ENCODE measurements around the gene AP3S2.
"Not testable (repeated sequence)": the region's sequence is repeated elsewhere in the genome, so short reads cannot be mapped to it uniquely, and the experiment has no call there.

Gene AP3S2

DNA sequence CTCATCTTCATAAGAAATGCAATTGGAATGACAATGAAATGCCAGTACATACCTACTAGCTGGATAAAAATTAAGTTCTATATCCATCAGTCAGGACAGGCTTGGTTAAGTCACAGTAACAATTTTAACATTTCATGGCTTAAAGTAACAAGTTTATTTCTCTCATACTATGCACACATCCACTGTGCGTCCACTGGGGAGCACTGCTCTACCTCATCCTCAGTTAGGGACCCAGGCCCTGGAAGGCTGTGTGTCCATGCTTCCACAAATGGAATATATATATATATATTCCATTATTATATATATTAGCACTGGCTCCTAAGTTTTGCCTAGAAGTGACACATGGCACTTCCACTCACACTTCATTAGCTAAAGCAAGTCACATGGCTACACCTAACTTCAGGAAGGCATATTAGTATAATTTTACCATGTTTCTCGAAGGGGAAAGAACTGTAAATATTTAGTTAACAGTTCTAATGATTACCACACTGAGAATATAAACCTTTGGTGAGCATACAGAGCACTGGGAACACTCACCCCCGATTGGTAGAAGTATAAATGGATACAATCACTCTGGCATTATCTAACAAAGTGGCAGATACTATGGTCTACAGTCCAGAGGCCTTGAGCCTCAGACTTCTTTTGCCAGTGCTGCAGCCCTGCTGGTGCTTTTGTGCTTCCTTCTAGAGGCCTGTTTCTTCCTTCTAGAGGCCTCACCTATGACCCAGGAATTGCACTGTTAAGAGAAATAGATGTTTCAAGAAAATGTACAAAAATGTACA, 28.6 kb downstream of the AP3S2 start:
- DNase-seq (ENCODE audit: low spot score) = no peak

DNA sequence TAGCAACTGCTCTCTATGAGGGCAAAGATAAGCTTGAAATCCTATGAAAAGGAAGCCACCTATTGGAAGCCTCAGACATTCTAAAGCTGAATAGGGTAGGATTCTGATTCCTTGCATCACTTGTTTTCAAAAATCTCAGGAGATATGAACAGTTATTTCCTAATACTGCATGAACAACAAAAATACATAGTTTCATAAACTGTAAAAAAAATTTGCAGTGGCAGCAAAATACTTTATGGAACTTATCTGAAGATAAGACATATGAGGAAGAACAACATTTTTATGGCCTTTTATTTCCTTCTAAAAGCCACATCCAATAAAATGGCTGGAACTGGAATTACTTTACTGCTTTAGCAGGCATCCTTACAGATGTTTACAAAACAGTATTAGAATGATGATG, 29.9 kb downstream of the AP3S2 start:
- DNase-seq (ENCODE audit: low spot score) = no peak

DNA sequence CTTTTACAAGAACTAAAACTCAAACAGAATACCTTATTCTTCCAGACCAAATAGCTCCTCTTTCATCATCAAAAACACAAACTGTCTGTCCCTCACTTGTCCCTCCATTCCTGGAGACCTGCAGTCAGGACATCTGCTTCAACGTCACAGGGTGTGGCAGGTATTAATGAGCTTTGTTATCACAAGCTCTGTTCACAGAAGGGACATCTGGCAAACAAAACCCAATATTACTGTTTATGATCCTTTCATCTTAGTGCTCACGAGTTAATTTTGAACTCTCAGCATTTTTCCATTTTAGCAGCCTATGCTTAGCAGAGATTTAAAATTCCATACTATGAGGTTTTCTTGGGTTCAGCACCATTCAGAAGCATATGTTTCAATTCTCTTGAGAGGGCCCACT, 32.9 kb downstream of the AP3S2 start:
- DNase-seq (ENCODE audit: low spot score) = no peak

DNA sequence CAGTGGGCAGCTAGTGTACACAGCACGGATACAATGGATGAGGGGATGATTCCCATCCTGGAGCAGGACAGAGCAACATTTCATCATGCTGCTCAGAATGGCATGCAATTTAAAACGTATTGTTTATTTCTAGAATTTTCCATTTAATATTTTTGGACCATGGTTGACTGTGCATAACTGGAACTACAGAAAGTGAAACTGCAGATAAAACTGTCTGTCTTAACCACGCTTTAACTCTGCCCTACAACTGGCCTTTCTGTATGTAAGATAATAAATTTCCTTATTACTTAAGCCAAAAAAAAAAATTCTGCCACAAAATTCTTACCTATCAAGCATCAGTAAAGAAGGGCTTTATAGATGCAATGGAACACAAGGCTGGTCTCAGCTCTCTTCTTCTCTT, 33.4 kb downstream of the AP3S2 start:
- no peak for DNase-seq (ENCODE audit: low spot score)

DNA sequence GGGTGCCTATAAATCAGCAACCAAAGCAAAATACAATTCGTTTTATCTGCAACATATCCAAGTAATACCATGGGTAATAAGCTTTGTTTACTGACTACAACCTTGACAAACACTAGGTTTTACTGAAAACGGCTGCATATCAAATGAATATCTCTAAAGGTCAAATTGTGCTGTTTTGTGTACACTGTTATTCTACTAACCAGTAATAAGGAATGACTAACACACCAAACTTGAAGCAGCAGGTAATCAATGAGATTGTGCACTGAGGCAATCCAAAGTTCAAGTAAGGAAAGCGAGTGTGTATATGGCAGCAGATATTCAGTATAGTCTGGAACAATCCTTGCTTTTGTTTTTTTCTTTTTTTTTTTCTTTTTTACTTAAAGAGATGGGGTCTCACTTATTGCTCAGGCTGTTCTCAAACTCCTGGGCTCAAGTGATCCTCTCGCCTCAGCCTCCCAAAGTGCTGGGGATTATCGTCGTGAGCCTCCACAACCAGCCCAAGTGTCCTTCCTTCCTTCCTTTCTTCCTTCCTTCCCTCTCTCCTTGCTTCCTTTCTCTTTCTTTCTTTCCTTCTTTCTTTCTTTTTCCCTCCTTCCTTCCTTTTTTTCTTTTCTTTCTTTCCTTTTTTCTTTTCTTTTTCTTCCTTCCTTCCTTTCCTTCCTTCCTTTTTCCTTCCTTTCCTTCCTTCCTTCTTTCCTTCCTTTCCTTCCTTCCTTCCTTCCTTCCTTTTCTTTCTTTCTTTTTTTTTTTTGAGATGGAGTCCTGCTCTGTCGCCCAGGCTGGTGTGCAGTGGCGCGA, 34.9 kb downstream of the AP3S2 start:
- DNase-seq (ENCODE audit: low spot score) = no peak

DNA sequence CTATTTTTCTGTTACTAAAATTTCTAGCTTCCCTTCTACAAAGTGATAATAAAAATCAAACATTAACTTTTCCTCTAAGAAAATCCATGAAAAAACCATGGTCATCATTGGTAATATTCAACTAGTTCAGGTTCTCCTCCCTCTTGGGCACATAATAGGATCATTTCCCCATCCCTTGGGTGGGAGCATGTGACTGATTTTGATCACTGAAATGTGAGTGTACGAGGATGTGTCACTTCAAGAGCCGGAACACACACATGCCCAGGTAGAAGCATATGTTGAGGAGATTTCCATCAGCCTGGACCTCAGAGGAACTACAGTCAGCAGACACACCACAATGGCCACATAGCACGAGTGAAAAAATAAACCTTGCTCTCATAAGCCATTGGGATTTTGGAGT, 36.1 kb downstream of the AP3S2 start:
- DNase-seq (ENCODE audit: low spot score) = no peak

DNA sequence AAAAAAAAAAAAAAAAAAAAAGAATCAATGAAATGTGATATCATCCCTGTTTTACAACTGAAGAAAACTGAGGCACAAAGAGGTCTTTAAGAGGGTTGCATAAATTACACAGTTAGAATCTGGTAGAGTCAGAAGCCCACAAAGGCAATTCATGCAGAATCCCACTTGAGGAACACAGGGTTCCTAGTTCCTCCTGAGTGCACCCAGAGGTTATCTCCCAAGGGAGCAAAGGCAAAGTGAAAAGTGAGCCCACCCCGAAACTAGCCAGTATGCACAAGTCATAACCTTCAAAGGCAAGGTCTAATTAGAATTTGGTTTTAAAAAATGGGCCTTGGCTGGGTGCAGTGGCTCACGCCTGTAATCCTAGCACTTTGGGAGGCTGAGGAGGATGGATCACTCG, 37.8 kb downstream of the AP3S2 start:
- DNase-seq (ENCODE audit: low spot score) = no peak

DNA sequence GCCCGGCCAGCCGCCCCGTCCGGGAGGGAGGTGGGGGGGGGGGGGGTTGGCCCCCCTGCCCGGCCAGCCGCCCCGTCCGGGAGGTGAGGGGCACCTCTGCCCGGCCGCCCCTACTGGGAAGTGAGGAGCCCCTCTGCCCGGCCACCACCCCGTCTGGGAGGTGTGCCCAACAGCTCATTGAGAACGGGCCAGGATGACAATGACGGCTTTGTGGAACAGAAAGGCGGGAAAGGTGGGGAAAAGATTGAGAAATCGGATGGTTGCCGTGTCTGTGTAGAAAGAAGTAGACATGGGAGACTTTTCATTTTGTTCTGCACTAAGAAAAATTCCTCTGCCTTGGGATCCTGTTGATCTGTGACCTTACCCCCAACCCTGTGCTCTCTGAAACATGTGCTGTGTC, 38.9 kb downstream of the AP3S2 start:
- not testable (repeated sequence) for DNase-seq (ENCODE audit: low spot score)

DNA sequence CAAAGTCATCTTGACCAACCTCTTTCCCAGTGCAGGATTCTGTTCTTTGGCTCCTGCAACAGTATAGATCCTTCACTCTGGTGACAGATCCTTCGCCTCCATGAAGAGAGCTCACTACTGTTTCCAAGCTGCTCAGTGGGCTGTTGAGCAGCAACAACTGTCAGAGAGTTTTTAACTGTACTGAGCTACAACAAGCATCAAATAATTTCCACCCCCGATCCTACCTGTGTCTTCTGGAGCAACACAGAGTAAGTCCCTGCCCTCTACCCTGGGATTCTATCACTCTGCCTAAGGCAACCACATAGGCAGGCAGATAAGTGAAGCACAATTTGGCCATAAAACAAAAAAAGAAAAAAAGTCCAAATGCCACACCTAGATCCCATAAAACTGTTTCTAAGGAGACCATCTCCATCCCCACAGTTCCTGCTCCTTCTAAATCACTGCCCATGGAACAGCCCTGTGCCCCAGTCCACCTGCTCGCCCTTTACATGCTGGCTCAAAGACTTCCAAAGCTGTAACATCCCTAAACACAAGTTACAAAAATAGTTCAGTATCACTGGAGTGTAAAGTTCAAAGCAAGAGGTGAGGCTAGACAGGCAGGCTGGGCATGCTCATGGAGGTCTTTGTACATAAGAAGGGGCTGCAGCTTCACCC, 41.3 kb downstream of the AP3S2 start:
- DNase-seq (ENCODE audit: low spot score) = no peak

DNA sequence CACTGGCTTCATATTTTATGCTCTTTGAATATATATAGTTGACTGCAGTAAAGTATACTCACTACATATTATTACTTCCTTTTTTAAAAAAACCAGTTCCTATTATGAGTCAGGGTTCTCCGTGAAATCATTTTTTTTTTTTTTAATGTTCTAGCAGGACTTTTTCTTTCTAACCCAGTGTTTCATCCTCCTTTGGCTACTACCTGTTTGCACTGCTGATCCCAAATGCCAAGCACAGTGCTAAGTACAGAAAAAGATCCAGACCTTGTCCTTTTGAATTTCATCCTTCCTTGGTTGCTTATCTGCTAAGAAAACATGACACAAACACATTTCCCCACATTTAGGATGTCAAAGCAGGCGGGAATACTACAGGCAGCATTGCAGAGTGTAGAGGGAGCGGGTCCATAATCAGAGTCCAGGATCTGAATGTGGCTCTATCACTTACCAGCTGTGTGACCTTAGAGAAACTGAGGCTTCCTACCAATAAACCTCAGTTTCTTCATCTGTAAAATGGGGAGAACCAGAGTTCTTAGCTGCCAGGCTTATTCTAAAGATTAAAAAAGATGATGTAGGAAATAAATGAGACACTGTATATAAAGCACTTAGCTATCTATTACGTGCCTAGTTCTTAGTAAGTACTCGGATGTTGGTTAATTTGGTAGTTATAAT, 42.0 kb downstream of the AP3S2 start:
- DNase-seq (ENCODE audit: low spot score) = no peak

DNA sequence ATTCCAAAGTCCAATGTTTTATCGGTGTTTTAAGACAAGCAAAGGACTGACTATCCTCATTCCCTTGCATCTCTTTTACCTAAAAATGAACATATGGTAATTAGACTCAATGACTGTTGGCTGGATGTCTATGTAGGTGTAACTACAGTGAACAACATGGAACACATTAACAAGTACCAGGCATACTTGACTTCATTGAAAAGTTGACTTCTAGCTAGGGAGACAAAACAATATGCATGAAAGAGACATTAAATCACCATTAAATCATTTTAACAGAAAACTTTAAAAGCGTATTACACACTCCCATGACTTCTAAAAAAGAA, 44.9 kb downstream of the AP3S2 start:
- DNase-seq (ENCODE audit: low spot score) = no peak

DNA sequence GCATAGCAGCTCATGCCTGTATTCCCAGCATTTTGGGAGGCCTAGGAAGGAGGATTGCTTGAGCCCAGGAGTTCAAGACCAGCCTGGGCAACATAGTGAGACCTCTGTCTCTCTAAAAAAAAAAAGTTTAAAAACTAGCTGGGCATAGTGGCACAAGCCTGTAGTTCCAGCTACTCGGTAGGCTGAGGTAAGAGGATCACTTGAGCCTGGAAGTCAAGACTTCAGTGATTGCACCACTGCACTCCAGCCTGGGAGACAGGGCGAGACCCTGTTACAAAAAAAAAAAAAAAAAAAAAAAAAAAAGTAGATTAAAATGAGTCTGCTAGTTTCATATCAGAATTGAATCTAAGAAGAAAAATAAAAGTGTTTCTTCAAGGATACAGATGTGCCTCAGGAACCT, 46.7 kb downstream of the AP3S2 start:
- no peak for DNase-seq (ENCODE audit: low spot score)

DNA sequence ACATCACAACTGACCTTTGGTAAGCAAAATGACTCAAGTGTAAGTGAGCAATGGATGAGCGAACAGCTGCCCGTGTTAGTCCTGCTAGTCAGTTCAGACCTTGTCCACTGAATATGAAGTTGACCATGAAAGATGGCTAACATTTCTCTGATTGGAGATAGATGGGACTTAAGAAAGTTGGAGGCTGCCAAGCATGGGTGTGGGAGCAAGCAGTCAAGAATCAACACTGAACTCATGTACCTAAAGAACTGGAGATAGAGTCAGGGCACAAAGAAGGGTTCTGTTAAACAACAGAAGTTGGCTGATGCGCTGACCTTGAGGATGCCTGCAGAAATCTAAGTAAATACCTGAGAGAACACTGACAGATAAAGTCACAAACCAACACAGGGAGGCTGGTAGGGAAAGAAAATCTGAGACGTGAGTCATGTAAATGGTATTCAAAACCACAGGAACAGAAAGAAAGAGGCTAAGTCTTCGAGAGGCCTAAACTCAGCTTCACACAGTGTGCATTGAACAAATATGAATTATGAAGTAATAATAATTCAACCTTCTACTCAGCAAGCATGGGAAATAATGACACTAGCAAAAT, 48.4 kb downstream of the AP3S2 start:
- peak; percentile 17 for DNase-seq (ENCODE audit: low spot score)

DNA sequence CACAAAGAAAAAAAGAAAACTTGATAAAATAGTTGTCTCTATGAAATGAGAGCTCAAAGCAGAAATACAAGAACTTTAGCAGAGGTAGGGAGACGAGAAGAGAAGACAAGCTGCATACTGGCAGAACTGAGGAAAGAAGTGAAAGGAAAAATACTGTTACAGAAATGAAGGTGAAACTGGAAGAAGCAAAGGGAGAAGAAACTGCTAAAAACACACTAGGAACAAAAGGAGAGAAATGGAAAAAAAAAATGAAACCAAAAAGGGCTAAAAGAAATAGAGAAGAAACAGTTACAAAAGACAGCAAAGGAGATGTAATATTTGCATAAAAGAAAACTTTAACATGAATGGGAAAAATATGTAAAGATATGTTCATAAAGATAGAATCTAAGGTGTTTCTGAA, 51.8 kb downstream of the AP3S2 start:
- no peak for DNase-seq (ENCODE audit: low spot score)

DNA sequence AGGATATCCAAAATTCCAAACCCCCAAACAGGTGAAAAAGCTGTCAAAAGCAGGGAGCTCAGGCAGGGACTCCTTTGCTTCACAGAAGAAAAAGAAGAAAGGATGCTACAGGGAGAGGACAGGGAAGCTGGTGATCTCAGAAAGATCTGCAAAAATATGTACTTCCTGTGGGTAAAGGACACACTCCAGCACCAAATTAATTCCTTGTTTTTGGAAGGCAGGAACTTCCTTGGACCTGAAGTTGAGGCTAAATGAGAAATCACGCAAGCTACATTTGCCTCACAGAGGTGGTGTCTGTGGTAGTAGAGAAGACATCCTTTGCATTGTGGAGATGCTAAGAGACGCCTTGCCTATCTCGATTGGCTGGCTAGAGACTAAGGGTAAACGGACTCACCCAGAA, 52.5 kb downstream of the AP3S2 start:
- no peak for DNase-seq (ENCODE audit: low spot score)

DNA sequence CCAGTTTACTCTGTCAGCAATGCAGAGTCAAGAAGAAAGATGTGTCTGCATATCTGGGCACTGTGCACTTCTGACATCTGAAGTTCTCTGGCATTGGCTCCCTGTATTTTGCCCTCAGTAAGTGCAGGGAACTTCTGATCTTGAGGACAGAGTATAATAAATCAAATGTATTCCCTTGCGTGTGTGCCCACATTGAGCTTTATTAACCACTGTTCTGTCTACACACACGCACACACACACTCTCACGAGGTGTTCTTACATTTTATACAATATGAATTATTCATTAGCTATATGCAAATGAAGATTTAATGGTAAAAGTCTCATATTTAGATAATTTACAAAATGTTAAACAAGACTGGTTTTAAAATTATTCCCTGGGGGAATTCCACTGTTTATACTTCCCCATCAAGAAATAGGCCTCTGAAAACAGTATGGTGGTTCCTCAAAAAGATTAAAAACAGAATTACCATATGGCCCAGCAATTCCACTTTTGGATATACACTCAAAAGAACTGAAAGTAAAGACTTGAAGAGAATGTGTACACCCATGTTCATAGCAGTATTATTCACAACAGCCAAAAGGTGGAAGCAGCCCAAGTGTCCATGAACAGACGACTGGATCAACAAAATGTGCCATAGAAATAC, 54.5 kb downstream of the AP3S2 start:
- no peak for DNase-seq (ENCODE audit: low spot score)

DNA sequence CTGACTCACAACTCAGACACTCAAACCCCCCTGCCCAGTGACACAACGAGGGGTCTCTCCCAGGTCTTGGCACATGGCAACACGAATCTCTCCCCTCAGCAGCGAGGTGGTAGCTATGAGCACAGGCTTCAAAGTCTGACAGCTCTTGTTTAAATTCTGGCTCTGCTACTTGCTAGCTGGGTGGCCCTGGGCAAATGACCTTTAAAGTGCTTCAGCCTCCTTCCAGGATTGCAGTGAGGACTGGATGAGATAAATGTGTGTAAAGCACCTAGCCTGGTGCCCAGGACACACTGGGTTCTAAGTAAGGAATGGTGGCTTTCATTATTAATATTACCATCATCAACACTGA, 56.0 kb downstream of the AP3S2 start:
- DNase-seq (ENCODE audit: low spot score) = no peak

DNA sequence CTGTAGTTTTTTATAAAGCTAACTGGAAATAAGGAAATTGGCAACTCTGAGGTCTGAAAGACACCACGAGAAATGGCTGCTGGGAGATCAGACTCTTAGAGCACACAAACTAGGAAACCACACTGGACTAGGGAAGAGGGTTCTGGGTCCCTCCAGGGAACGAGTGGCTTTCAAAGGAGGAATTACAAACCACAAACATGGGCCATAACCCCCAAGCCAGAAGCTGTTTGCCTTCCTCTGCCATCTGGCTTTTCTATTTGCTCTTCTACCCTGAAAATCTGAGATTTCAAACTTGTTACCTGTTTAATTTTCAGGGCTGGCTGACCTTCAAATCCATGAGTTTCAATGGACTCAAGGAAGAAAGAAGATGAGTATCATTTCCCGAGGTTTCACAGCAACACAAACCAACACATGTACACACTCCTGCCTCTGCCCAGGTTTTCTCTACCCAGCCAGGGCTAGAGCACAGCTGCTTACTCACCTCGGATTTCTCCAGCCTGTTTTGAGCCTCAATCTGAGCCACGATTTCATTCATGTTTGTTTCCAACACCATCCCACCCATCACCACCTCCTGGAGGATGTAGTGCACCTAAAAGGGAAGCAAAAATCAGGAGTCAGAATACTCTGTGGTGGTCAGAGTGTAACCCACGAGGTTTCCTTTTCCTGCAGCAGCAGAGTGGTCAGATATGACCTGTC, 56.5 kb downstream of the AP3S2 start:
- DNase-seq (ENCODE audit: low spot score) = no peak

DNA sequence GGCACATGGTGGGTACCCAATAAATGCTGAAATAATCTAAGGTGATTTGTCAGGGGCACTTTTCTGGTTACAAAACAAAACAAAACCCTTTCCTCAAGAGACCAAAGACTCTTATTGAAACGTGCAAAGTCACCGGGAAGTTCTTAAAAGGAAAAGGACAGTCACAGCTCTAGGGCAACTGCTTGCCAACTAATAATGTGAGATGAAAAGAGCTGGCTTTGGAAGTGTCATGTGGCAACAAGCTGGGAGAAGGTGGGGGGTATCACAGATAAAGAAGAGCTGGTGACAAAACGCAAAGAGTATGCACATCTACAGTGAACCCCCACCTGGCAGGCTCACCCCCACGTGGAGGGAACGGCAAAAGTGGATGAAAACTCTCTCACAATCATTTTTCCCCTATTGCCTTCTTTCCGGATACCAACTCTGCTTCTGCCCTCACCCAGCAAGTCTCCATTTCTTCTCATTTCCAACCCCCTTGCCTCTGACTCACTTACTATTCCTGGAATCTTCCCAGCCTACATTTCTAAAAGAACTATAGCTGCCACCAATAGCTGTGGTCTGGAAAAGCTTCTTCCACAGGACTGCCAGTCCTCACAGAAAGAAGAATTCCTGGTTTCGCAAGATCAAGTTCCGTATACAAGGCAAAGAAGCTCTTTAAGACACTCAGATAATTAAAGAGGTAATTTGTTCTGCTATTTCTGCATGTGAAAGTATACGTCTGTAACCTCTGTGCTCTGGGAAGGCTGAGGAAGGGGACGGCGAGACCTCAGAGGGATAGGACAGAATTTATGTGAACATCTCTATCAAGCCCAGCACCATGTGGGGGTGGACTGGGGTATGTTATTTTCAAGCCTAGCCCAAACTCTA, 57.3 kb downstream of the AP3S2 start:
- DNase-seq (ENCODE audit: low spot score) = no peak

DNA sequence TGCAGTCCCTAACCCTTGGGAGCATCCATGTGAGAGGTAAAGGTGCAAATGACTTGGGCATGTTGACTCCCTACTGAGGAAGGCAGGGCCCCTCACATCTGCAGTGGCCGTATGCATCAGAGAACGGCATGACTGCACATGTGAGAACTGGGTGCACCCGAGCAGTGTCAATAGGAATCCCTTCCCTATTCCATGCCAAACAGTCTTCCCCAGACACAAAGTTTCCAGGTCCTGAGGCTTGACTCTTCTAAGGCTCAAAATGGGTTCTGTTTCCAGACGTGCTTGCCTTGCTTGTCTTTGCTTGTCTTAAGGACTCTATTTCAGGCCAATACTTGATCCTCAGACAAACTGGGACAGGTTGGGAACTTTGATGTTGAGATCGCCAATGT, 58.6 kb downstream of the AP3S2 start:
- no peak for DNase-seq (ENCODE audit: low spot score)

Measured in activated CD4-positive, alpha-beta T cell treated with anti-CD3 and anti-CD28 coated beads, Interleukin-2, Interleukin-4, amounts not matched to agents 100 ng/mL and 50 ng/mL, durations not matched to agents 16 hours and 8 hours (primary cell).